ENCODE measurements around the gene POLR2L.

DNA sequence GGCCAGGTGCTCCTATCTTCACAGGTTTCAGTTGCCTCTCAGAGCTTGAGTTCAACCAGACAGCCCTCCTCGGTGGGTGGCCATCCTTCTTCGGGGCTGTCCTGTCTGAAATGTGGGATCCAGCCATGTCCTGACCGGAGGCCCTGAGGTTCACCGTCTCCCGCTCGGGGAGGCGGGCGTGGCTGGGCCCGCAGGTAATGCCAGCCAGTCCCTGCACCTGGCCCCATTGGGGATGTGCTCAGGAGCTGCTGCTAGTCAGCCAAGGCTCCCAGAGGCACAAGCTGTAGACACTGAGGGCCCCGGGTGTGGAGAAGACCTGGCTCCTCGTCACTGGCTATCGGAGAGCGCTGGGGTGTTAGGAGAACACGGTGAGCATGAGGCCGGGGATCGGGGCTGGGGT lies 32.9 kb upstream of the POLR2L start:
- TF ChIP-seq, protein P1, sequence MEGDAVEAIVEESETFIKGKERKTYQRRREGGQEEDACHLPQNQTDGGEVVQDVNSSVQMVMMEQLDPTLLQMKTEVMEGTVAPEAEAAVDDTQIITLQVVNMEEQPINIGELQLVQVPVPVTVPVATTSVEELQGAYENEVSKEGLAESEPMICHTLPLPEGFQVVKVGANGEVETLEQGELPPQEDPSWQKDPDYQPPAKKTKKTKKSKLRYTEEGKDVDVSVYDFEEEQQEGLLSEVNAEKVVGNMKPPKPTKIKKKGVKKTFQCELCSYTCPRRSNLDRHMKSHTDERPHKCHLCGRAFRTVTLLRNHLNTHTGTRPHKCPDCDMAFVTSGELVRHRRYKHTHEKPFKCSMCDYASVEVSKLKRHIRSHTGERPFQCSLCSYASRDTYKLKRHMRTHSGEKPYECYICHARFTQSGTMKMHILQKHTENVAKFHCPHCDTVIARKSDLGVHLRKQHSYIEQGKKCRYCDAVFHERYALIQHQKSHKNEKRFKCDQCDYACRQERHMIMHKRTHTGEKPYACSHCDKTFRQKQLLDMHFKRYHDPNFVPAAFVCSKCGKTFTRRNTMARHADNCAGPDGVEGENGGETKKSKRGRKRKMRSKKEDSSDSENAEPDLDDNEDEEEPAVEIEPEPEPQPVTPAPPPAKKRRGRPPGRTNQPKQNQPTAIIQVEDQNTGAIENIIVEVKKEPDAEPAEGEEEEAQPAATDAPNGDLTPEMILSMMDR (IDR thresholded peaks at IDR 0.05): no peak
- no peak for TF ChIP-seq POLR2A (IDR thresholded peaks at IDR 0.05)
